GM06990 (cell line): ENCODE results near the gene SLC7A11.

Experiments used
- DNase-seq: peaks from one replicate; pipeline ENCODE4 v3.0.0-alpha.2; 2011; ENCODE audit not compliant: insufficient read length; ENCODE audit errors: extremely low read depth
- H3K27me3 ChIP-seq: replicated peaks from 2 replicates; pipeline ENCODE4 v1.6.0; 2011; ENCODE audit warnings: low read length; ENCODE audit not compliant: control insufficient read depth, insufficient read depth
- H3K36me3 ChIP-seq: 2 replicates; pipeline ENCODE4 v1.5.1; 2011; ENCODE audit warnings: low read length; ENCODE audit not compliant: control insufficient read depth, insufficient read depth
- H3K4me3 ChIP-seq: replicated peaks from 2 replicates; pipeline ENCODE4 v1.5.1; 2011; ENCODE audit warnings: low read depth, mild to moderate bottlenecking, control low read depth, low read length
- CTCF ChIP-seq: IDR thresholded peaks from 2 replicates; pipeline ENCODE4 v1.5.1; 2011; ENCODE audit warnings: low read length, control low read depth, mild to moderate bottlenecking, inconsistent platforms; ENCODE audit not compliant: insufficient read depth, poor library complexity, severe bottlenecking

Gene SLC7A11

GRCh38 chr4:138196153-138196552 lies 46.0 kb downstream of the SLC7A11 start:
- H3K27me3 ChIP-seq = no peaks in the 10 kb centered on the region
- TF ChIP-seq CTCF = no peak
- no peaks in the 10 kb centered on the region for H3K36me3 ChIP-seq
- no peak overlapping the region for H3K4me3 ChIP-seq
- DNase-seq = no peak

GRCh38 chr4:138193963-138194362 lies 48.2 kb downstream of the SLC7A11 start:
- Histone ChIP-seq H3K4me3 (no peak overlapping the region), H3K36me3 (no peaks in the 10 kb centered on the region), H3K27me3 (no peaks in the 10 kb centered on the region)
- no peak for TF ChIP-seq CTCF
- no peak for DNase-seq

- Histone ChIP-seq H3K27me3 (no peaks in the 10 kb centered on the region), H3K36me3 (no peaks in the 10 kb centered on the region), H3K4me3 (no peak overlapping the region)
- no peak for TF ChIP-seq CTCF
- peak; percentile 13 for DNase-seq
Observed at GRCh38 chr4:138192113-138192512, 50.0 kb downstream of the SLC7A11 start.

- no peaks in the 10 kb centered on the region for H3K27me3 ChIP-seq
- no peaks in the 10 kb centered on the region for H3K36me3 ChIP-seq
- no peak overlapping the region for H3K4me3 ChIP-seq
- DNase-seq = peak; percentile 61
- no peak for TF ChIP-seq CTCF
Observed at GRCh38 chr4:138190452-138190858, 51.7 kb downstream of the SLC7A11 start.

GRCh38 chr4:138189206-138189605 lies 52.9 kb downstream of the SLC7A11 start:
- no peak for TF ChIP-seq CTCF
- Histone ChIP-seq H3K36me3 (no peaks in the 10 kb centered on the region), H3K4me3 (no peak overlapping the region), H3K27me3 (no peaks in the 10 kb centered on the region)
- no peak for DNase-seq

GRCh38 chr4:138188406-138189084 lies 53.6 kb downstream of the SLC7A11 start:
- Histone ChIP-seq H3K27me3 (no peaks in the 10 kb centered on the region), H3K4me3 (no peak overlapping the region), H3K36me3 (no peaks in the 10 kb centered on the region)
- no peak for DNase-seq
- no peak for TF ChIP-seq CTCF
